ENCODE measurements around the gene IL1RAPL2. TPM values are rescaled to one million over a fixed set of nuclear protein-coding genes. Genes with fewer than 3 reads are reported as not detected.

Gene IL1RAPL2
- 0.11 and 0.39 TPM in 2 replicates for total RNA-seq

GRCh38 chrX:104565791-104566680 lies at the start of gene IL1RAPL2:
TSS of gene IL1RAPL2 (plus strand) at chrX:104566199.

GRCh38 chrX:105220636-105221035 lies 654.6 kb downstream of the IL1RAPL2 start, which contains the start of gene TEX13A:
TSS of gene TEX13A (minus strand) at chrX:105220694. CDS start at chrX:105220397, 297 bp downstream.

Small RNA genes lying within 50 kb of the gene (small RNA-seq; reads per million reads assigned to genes)
- gene RNU6-207P, result 0.09 reads per million

All from placental epithelial cell (primary cell).